ENCODE data around the gene EPN2.

EPN2 gene

GRCh38 chr17:19311421-19312215, 74.5 kb downstream of the EPN2 start:
- DNase-seq (ENCODE audit: low spot score) = no peak

GRCh38 chr17:19312406-19312805, 75.2 kb downstream of the EPN2 start:
- DNase-seq (ENCODE audit: low spot score) = no peak

DNA sequence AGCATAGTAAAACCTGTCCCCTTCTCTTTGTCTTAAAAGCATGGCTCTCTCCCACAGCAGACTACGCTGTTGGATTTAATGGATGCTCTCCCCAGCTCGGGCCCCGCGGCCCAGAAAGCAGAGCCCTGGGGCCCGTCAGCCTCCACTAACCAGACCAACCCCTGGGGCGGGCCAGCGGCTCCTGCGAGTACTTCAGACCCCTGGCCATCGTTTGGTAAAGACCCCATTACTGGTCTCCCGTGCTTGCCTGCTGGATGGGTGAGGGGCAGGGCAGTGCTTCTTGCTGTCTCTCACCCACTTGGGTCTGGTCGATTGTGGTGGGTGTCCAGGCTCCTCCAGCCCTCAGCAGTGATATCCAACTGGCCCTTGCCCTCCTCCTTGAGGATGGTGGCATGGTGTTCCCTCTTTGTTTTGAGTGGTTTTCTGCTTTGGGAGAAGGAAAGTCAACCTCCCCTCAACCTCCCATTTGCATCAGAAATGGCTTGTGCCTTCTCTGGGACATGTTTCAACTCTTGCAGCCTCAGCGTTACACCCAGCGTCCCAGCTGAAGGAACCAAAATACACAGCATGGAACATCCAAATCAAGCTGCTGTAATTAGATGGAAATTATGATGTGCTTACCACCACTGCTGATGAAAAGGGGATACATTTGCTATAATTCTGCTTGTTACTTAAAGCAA, 76.0 kb downstream of the EPN2 start:
- DNase-seq (ENCODE audit: low spot score) = no peak

DNA sequence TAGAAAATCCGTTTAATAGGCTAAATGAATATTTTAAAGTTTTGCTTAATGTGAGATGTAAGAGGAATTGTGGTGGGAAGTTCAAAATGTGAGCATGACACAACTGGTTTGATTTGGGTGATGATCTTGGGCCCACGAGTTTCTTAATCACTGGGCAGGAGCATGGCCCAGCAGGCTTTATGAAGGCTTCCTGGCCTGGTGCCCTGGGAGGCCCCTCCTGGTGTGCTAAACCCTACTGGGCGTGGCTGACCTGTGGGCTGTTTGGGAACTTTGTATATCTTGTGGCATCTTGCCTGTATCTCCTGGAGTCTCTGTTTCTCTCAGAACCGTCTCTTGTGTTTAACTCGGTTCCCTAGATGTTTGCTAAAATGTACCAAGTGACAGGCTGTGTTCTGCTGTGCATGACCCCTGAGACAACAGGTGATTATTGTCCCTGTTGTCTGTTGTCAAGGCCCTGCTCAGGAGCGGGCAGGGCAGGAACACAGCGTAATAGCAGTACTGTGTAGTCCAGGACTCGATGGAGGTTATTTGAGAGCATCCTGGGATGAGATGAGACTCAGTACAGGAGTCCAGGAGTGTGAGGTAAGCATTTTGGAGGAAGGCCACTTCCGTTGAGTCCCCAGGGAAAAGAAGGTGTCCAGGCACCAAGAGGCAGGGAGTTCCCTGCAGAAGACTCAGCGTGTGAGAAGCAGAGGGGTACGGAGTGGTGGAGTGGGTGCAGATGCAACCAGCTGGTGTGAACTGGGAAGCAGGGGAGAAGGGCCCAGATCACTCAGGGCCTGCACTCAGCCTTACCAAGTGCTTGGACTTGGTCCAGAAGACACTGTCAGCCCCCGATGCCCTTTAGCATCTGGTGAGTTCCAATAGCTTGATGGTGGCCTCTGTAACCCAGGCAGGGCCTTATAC, 76.8 kb downstream of the EPN2 start:
- DNase-seq (ENCODE audit: low spot score) = no peak

DNA sequence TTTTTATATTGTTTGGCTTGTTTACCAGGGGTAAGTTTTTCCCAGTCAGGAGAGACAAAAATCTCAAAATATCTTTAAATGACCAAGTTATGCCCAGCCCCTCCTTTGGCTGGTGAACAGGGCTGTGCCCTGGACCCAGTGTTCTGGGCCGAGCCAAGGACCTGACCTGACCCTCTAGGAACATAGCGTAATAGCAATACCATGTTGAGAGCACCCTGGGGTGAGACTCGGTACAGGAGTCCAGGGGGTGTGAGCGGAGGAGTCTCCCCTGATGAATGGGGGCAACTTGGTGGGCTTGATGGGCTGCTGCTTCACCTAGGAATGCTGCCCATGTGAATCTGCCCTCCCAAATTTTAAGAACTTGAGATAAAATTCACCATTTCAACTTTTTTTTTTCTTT, 77.9 kb downstream of the EPN2 start:
- no peak for DNase-seq (ENCODE audit: low spot score)

GRCh38 chr17:19316761-19317358, 79.7 kb downstream of the EPN2 start:
- DNase-seq (ENCODE audit: low spot score) = no peak

GRCh38 chr17:19317359-19318095, 80.4 kb downstream of the EPN2 start:
- no peak for DNase-seq (ENCODE audit: low spot score)

- DNase-seq (ENCODE audit: low spot score) = no peak
These were observed 81.4 kb downstream of the EPN2 start for GRCh38 chr17:19318611-19319010.

DNA sequence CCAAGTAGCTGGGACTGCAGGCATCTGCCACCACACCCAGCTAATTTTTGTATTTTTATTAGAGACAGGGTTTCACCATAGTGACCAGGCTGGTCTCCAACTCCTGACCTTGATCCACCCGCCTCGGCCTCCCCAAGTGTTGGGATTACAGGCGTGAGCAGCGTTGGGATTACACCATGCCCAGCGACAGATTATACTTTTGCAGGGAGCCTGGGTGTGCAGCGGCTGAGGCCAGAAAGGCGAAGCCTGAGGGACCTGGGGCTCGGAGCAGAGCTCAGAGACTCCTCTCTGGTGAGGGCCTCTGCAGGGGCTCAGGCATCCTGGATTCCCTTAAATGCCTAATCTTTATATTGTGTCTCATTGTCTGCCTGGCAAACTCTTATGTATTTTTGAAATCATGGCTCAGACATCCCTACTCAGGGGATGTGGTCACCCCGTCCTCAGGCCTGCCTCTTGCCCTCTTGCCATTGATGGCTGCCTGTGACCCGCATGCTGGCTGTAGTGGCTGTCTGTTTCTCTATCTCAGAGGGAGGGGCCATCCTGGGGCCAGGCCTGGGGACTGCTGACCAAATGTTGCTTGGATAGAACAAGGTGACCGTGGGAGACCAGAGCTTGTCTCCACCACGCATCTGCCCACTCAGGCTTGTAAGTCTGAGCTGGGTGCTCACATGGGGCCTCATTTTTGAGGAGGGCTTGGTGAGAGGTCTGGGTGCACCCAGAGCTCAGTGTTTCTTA, 82.8 kb downstream of the EPN2 start:
- no peak for DNase-seq (ENCODE audit: low spot score)

- no peak for DNase-seq (ENCODE audit: low spot score)
These were observed 83.7 kb downstream of the EPN2 start for GRCh38 chr17:19320876-19321275.

- DNase-seq (ENCODE audit: low spot score) = no peak
These were observed 84.4 kb downstream of the EPN2 start for GRCh38 chr17:19321481-19322128.

- no peak for DNase-seq (ENCODE audit: low spot score)
These were observed 85.0 kb downstream of the EPN2 start for GRCh38 chr17:19322129-19322505.

DNA sequence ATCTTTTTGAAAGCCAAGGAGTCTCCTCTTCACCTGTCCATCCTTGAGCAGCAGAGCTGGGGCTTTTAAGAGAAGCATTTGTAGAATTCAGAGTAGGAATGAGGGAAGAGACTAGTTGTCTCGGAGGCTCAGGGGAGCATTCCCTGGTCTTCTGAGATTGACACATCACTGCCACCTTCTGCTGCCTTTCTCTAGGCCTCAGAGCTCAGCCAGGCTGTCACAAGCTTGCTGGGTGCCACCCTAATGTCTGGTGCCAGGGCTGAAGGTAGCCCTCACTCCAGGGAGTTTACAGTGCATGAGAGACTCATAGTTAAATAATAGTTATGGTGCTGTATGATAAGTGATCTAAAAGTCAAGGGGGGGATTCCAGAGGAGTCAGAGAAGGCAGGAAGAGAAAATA, 85.7 kb downstream of the EPN2 start:
- DNase-seq (ENCODE audit: low spot score) = no peak

DNA sequence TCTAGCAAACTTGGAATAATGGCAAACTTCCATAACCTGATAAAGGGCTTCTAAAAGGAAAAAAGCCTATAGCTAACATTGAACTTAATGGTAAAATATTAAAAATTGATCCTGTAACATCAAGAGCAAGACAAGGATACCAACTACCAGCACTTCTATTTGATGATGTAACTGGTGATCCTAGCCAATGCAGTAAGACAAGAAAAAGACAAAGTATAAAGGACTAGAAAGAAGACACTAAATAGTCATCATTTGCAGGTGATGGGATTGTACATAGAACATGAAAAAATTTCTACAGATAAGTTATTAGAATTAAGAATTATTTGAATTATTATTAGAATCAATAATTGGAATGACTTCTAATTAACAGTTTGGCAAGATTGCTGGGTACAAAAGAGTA, 88.4 kb downstream of the EPN2 start:
- no peak for DNase-seq (ENCODE audit: low spot score)

- DNase-seq (ENCODE audit: low spot score) = no peak
These were observed 90.0 kb downstream of the EPN2 start for GRCh38 chr17:19327031-19327783.

DNA sequence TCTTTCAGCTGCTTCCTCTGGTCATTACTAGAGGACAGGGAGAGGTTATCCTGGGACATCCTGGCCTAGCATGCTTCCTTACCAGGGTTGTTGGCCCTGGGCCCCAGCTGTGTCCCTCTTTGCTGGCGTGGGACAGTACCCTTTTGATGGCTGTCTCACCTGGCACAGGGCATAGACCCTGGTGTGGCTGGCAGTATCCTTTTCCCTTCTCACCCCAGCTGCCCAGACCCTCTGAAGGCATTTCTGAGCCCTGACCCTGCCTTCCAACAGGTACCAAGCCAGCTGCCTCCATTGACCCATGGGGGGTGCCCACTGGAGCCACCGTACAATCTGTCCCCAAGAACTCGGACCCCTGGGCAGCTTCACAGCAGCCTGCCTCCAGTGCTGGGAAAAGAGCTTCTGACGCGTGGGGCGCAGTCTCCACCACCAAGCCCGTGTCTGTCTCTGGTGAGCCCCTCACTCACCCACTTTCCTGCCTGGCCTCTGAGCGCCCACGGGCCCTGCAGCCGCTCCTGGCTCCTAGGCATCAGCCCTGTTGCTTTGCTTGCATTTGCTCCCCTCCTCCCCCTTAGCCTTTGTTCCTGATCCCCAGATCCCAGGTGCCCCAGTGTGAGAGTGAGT, 91.4 kb downstream of the EPN2 start:
- no peak for DNase-seq (ENCODE audit: low spot score)

- no peak for DNase-seq (ENCODE audit: low spot score)
These were observed 92.0 kb downstream of the EPN2 start for GRCh38 chr17:19329136-19329535.

GRCh38 chr17:19329839-19330238, 92.7 kb downstream of the EPN2 start:
- no peak for DNase-seq (ENCODE audit: low spot score)

- DNase-seq (ENCODE audit: low spot score) = no peak
These were observed 93.1 kb downstream of the EPN2 start for GRCh38 chr17:19330271-19330670.
